SK-N-SH (cell line): ENCODE results near the gene CCDC192. TPM values are rescaled to one million over a fixed set of nuclear protein-coding genes. Genes with fewer than 3 reads are reported as not detected.

ENCODE experiments used
- CTCF ChIA-PET: fragments of 300-600, 350-600 bp; formaldehyde crosslinking; extraction: SDS; loops from one replicate; lab custom pipeline; 2021; lab: Yijun Ruan, JAX
- POLR2A ChIA-PET: fragments of 350-600 bp; sonication (Branson Sonifier 250); formaldehyde crosslinking; extraction: SDS; loops from one replicate; lab custom pipeline; 2020; ENCODE audit warnings: antibody characterized with exemption, inconsistent platforms; lab: Yijun Ruan, JAX
- DNase-seq: peaks from one replicate; pipeline ENCODE4 v3.0.0; 2012
- H2AFZ ChIP-seq: fragments of 200-600 bp; sonication (generic); 2 replicates; pipeline ENCODE4 v1.8.1; 2016; ENCODE audit warnings: antibody characterized with exemption, mild to moderate bottlenecking, low read depth
- H3F3A ChIP-seq: fragments of 200-600 bp; sonication (generic); replicated peaks from 2 replicates; pipeline ENCODE3; 2016; ENCODE audit warnings: antibody characterized with exemption, mild to moderate bottlenecking; ENCODE audit not compliant: insufficient read depth
- H3K27ac ChIP-seq, 2 experiments: fragments of 200-500 bp in 1 of 2; fragments of 200-600 bp in 1 of 2; sonication (Bioruptor generic) in 1 of 2; sonication (generic), shearing (Covaris generic) in 1 of 2; 2 replicates each; pipeline versions ENCODE4 v1.5.1 to v1.6.1; 2014 to 2016; ENCODE audit warnings: low read depth in 2 of 2, inconsistent platforms in 1 of 2, low read length in 1 of 2, mild to moderate bottlenecking in 1 of 2, mixed read lengths in 1 of 2
- H3K27me3 ChIP-seq: fragments of 200-600 bp; sonication (generic), shearing (Covaris generic); 2 replicates; pipeline ENCODE4 v1.6.1; 2016; ENCODE audit warnings: mixed run types; ENCODE audit not compliant: insufficient read depth
- H3K36me3 ChIP-seq, 2 experiments: fragments of 200-500 bp in 1 of 2; fragments of 200-600 bp in 1 of 2; sonication (Bioruptor generic) in 1 of 2; sonication (generic) in 1 of 2; replicated peaks in 1 of 2; 2 replicates each; pipeline versions ENCODE3 to v1.5.1; 2014 to 2016; ENCODE audit warnings: low read length in 1 of 2, mild to moderate bottlenecking in 1 of 2; ENCODE audit not compliant: insufficient read depth in 2 of 2, control insufficient read depth in 1 of 2
- H3K4me1 ChIP-seq, 2 experiments: fragments of 200-500 bp in 1 of 2; fragments of 200-600 bp in 1 of 2; sonication (Bioruptor generic) in 1 of 2; sonication (generic), shearing (Covaris generic) in 1 of 2; 2 replicates each; pipeline versions ENCODE4 v1.5.1 to v1.6.1; 2014 to 2016; ENCODE audit warnings: low read depth in 1 of 2, low read length in 1 of 2, mixed run types in 1 of 2; ENCODE audit not compliant: insufficient read depth in 2 of 2, control insufficient read depth in 1 of 2
- H3K4me2 ChIP-seq: fragments of 200-600 bp; sonication (generic), shearing (Covaris generic); 2 replicates; pipeline ENCODE4 v1.6.1; 2017; ENCODE audit warnings: mixed run types
- H3K4me3 ChIP-seq, 2 experiments: fragments of 200-500 bp in 1 of 2; fragments of 200-600 bp in 1 of 2; sonication (Bioruptor generic) in 1 of 2; sonication (generic), shearing (Covaris generic) in 1 of 2; 2 replicates each; pipeline versions ENCODE4 v1.5.1 to v1.8.1; 2014 to 2016; ENCODE audit warnings: low read depth in 2 of 2, inconsistent platforms in 1 of 2, low read length in 1 of 2, mild to moderate bottlenecking in 1 of 2, mixed read lengths in 1 of 2, moderate library complexity in 1 of 2
- H3K79me2 ChIP-seq: fragments of 200-600 bp; sonication (generic); 2 replicates; pipeline ENCODE4 v1.8.1; 2017; ENCODE audit warnings: mild to moderate bottlenecking; ENCODE audit not compliant: insufficient read depth
- H3K9ac ChIP-seq: fragments of 200-600 bp; sonication (generic); 2 replicates; pipeline ENCODE4 v1.6.1; 2017; ENCODE audit warnings: mixed run types
- H3K9me2 ChIP-seq: fragments of 200-600 bp; sonication (generic); 2 replicates; pipeline ENCODE4 v1.6.1; 2017; ENCODE audit warnings: mixed run types
- H3K9me3 ChIP-seq: fragments of 200-600 bp; sonication (generic); 2 replicates; pipeline ENCODE4 v1.6.1; 2017; ENCODE audit warnings: mixed run types, mild to moderate bottlenecking, moderate library complexity
- H4K20me1 ChIP-seq: fragments of 200-600 bp; sonication (generic); 2 replicates; pipeline ENCODE4 v1.6.1; 2017; ENCODE audit warnings: mild to moderate bottlenecking, mixed run types; ENCODE audit not compliant: insufficient read depth
- ELF1 ChIP-seq: IDR thresholded peaks from 2 replicates; pipeline ENCODE4 v1.4.0; 2012
- FOSL2 ChIP-seq: IDR thresholded peaks from 2 replicates; pipeline ENCODE4 v1.4.0; 2012; ENCODE audit warnings: low read depth, mild to moderate bottlenecking, moderate library complexity, borderline replicate concordance
- FOXM1 ChIP-seq: IDR thresholded peaks from 2 replicates; pipeline ENCODE4 v1.4.0; 2012; ENCODE audit warnings: low read depth, mild to moderate bottlenecking
- GABPA ChIP-seq: IDR thresholded peaks from 2 replicates; pipeline ENCODE4 v1.4.0; 2012; ENCODE audit warnings: low read depth, mild to moderate bottlenecking
- GATA2 ChIP-seq: sonication (generic); formaldehyde crosslinking; IDR thresholded peaks from 2 replicates; pipeline ENCODE4 v1.5.0; 2020; ENCODE audit warnings: mild to moderate bottlenecking, missing genetic modification reagents
- NFIC ChIP-seq: IDR thresholded peaks from 2 replicates; pipeline ENCODE4 v1.4.0; 2012; ENCODE audit warnings: borderline replicate concordance
- POLR2AphosphoS5 ChIP-seq: IDR thresholded peaks from 2 replicates; pipeline ENCODE4 v1.6.1; 2012; ENCODE audit warnings: low read depth, low read length
- RAD21 ChIP-seq: IDR thresholded peaks from 2 replicates; pipeline ENCODE4 v1.6.1; 2012; ENCODE audit warnings: mild to moderate bottlenecking, low read length
- TCF12 ChIP-seq: IDR thresholded peaks from 2 replicates; pipeline ENCODE4 v1.4.0; 2012
- USF2 ChIP-seq: fragments of 150-350 bp; IDR thresholded peaks from 2 replicates; pipeline ENCODE4 v1.6.1; 2017; ENCODE audit warnings: antibody characterized with exemption, low read length, low read depth, borderline replicate concordance
- polyA plus RNA-seq, 3 experiments: library from polyadenylated mRNA; depleted of rRNA; stranded (reverse); fragments of >200 nt; gene quantifications; 2 replicates each; pipeline ENCODE4 v1.2.3, GENCODE V29; 2012
- TF ChIP-seq, protein P1 (sequence below): fragments of 200-600 bp; sonication (generic); IDR thresholded peaks from 2 replicates; pipeline ENCODE4 v1.6.1; 2017; ENCODE audit warnings: antibody characterized with exemption, mild to moderate bottlenecking, moderate library complexity
- TF ChIP-seq, protein P2 (sequence below): IDR thresholded peaks from 2 replicates; pipeline ENCODE4; 2012
- TF ChIP-seq, protein P3 (sequence below): IDR thresholded peaks from 2 replicates; pipeline ENCODE4 v1.4.0; 2012; ENCODE audit warnings: low read depth, borderline replicate concordance
- TF ChIP-seq, protein P4 (sequence below): IDR thresholded peaks from 2 replicates; pipeline ENCODE4 v1.4.0; 2012; ENCODE audit warnings: low read depth, borderline replicate concordance

Gene CCDC192
- polyA plus RNA-seq, 1 of the 3 experiments (the other 2 are of a cell fraction): not detected

DNA sequence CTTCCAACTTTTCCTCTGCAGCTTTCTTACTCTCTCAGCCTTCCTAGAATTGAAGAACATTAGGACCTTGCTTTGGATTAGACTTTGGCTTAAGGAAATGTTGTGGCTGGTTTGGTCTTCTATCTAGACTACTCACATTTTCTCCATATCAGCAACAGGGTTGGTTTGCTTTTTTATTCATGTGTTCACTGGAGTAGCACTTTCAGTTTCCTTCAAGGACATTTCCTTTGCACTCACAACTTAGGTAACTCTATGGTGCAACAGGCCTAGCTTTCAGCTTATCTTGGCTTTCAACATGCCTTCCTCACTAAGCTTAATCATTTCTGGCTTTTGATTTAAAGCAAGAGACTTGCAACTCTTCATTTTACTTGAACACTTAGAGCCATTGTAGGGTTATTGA lies 153.1 kb downstream of the CCDC192 start:
- Histone ChIP-seq H3K27me3 (no peaks in the 10 kb centered on the region), H3K4me2 (no peak overlapping the region), H3K79me2 (no peaks in the 10 kb centered on the region), H3K4me3 (no peak overlapping the region), H4K20me1 (no peaks in the 10 kb centered on the region), H3K4me1 (peaks cover 0 to 2% of the 10 kb centered on the region in 2 experiments; a peak in 1 of 4 replicates), H3K36me3 (no peaks in the 10 kb centered on the region), H3K27ac (no peak overlapping the region), H3F3A (no peaks in the 10 kb centered on the region), H3K9me3 (no peaks in the 10 kb centered on the region), H3K9me2 (no peaks in the 10 kb centered on the region), H2AFZ (no peak overlapping the region), H3K9ac (no peak overlapping the region)
- DNase-seq: no peak
- CTCF ChIA-PET: interaction anchor here (1.2 to 1.5 kb wide), 3 partner anchors 19 to 345 kb away, joined by 3 to 4 read pairs (median 4); no protein-coding TSS in a partner anchor
- TF ChIP-seq, protein P1, sequence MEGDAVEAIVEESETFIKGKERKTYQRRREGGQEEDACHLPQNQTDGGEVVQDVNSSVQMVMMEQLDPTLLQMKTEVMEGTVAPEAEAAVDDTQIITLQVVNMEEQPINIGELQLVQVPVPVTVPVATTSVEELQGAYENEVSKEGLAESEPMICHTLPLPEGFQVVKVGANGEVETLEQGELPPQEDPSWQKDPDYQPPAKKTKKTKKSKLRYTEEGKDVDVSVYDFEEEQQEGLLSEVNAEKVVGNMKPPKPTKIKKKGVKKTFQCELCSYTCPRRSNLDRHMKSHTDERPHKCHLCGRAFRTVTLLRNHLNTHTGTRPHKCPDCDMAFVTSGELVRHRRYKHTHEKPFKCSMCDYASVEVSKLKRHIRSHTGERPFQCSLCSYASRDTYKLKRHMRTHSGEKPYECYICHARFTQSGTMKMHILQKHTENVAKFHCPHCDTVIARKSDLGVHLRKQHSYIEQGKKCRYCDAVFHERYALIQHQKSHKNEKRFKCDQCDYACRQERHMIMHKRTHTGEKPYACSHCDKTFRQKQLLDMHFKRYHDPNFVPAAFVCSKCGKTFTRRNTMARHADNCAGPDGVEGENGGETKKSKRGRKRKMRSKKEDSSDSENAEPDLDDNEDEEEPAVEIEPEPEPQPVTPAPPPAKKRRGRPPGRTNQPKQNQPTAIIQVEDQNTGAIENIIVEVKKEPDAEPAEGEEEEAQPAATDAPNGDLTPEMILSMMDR: no peak
- TF ChIP-seq NFIC (no peak), USF2 (no peak), POLR2AphosphoS5 (no peak), RAD21 (no peak), TCF12 (no peak), GABPA (no peak), FOSL2 (no peak), GATA2 (no peak), ELF1 (no peak), FOXM1 (no peak)
- TF ChIP-seq, protein P2, sequence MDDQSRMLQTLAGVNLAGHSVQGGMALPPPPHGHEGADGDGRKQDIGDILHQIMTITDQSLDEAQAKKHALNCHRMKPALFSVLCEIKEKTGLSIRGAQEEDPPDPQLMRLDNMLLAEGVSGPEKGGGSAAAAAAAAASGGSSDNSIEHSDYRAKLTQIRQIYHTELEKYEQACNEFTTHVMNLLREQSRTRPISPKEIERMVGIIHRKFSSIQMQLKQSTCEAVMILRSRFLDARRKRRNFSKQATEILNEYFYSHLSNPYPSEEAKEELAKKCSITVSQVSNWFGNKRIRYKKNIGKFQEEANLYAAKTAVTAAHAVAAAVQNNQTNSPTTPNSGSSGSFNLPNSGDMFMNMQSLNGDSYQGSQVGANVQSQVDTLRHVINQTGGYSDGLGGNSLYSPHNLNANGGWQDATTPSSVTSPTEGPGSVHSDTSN: no peak
- TF ChIP-seq, protein P3, sequence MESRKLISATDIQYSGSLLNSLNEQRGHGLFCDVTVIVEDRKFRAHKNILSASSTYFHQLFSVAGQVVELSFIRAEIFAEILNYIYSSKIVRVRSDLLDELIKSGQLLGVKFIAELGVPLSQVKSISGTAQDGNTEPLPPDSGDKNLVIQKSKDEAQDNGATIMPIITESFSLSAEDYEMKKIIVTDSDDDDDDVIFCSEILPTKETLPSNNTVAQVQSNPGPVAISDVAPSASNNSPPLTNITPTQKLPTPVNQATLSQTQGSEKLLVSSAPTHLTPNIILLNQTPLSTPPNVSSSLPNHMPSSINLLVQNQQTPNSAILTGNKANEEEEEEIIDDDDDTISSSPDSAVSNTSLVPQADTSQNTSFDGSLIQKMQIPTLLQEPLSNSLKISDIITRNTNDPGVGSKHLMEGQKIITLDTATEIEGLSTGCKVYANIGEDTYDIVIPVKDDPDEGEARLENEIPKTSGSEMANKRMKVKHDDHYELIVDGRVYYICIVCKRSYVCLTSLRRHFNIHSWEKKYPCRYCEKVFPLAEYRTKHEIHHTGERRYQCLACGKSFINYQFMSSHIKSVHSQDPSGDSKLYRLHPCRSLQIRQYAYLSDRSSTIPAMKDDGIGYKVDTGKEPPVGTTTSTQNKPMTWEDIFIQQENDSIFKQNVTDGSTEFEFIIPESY: no peak
- TF ChIP-seq, protein P4, sequence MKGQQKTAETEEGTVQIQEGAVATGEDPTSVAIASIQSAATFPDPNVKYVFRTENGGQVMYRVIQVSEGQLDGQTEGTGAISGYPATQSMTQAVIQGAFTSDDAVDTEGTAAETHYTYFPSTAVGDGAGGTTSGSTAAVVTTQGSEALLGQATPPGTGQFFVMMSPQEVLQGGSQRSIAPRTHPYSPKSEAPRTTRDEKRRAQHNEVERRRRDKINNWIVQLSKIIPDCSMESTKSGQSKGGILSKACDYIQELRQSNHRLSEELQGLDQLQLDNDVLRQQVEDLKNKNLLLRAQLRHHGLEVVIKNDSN: no peak
- POLR2A ChIA-PET: no interaction called here
